Endometrial microvascular endothelial cells (primary cell): ENCODE data around the gene CASKIN1. TPM values are rescaled to one million over a fixed set of nuclear protein-coding genes. Genes with fewer than 3 reads are reported as not detected.
"Not testable (repeated sequence)": the region's sequence is repeated elsewhere in the genome, so short reads cannot be mapped to it uniquely, and the experiment has no call there.

ENCODE experiments used
- in situ Hi-C: cut with HindIII; loops from 2 replicates; pipeline ENCODE4 v1.10.0; 2017; ENCODE audit warnings: low sequenced_read_pairs, low pct_unique_long_range_greater_than_20kb; ENCODE audit errors: inconsistent ontology term
- total RNA-seq: library from RNA; depleted of rRNA; stranded (reverse); fragments of >200 nt; gene quantifications from one replicate; pipeline ENCODE4 v1.2.3, GENCODE V29; 2015; ENCODE audit errors: inconsistent ontology term

The CASKIN1 gene
- total RNA-seq, 1 donor from 2014 or later, result not detected

DNA sequence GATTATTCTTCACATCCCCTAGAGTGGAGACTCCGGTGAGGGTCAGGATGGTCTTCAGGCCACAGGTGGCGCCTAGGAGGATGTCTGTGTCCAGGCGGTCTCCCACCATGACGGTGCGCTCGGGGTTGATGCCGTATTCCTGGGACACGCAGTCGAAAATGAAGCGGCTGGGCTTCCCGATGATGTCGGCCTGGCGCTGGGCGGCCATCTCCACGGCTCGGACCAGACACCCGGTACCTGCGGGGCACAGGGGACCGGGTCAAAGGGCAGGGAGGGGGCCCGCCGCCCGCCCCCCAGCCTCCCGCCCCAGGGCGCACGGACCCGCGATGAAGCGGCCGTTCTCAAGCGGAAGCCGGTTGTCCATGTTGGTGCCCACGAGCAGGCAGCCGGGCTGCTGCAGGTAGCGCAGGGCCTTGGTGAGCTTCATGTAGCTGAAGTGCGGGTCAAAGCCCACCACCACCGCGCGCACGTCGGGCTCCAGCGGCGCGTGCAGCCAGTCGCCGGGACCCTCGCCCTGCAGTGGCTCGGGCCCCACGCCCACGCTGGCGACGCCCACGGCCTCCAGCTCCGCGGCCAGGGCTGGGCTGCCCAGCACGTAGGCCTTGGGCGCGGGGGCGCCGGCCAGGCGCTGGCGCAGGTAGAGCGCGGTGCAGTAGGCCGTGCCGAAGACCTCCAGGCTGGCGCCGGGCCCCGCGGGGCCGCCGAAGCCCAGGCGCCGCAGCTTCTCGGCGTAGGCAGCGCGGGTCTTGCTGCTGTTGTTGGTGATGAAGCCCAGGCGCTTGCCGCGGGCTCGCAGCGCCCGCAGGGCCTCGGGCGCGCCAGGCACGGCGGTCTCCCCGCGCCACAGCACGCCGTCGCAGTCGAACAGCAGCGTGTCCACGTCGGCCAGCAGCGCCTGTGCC, 17.7 kb upstream of the CASKIN1 start:
- in situ Hi-C loops, result no loop called here

DNA sequence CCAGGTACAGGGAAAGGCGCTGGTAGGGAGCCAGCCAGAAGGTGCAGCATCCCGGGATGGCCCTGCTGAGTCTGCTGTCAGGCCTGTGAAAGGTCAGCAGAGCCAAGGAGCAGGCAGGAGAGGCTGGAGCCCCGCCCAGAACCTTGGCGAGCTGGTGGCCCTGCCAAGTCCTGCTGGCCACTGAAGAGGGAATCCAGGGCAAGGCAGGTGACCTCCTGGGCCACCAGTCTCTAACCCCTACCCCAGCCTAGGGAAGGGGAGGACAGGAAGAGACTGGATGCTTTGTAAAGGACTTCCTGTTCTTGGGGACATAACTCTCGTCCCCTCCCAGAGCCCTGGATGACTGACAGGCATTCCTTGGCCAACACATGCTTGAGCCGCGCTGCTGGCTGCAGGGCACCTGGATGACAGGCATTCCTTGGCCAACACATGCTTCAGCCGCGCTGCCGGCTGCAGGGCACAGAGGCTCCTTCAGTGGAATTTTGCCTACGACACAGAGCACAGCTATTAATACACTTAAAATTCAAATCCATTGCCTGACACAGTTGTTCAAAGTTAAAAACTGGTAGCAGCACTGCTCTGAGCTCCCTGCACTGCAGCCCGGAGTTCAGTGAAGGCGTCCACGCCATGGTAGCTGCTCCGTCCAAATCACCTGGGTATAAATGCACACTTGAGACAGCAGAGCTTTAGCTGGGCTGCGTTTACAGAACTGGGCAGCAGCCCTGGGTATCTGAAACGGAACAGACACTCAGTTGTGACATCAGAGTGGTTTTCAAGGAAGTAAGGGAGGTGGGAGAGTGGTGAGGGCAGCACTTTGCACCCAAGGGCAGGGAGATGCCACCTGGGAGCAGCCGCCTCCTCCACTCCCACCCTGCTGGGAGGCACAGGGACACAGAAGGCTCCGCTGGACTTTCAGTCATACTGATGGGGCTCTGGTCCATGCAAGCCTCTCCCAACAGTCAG, 16.2 kb upstream of the CASKIN1 start:
- in situ Hi-C loops, result no loop called here

DNA sequence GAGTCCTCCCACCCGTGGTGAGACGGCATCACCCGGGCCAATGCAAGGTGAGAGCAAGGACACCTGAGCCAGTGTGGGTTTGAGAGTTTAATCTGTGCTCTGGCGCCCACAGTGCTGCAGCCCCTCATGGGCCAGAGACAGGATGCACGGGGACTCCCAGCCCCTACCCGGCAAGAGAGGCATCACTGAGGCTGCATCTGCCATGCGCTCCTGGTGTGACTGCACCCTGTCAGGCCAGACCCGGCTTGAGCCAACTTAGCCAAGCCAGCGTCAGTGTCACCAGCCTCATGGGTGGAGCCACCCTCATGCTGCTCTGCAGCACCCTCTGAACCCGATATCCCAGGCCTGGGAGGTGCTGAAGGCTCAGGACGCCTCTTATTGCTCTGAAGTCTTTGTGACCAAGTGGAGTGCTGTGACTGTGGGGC, 15.5 kb upstream of the CASKIN1 start:
- in situ Hi-C loops, result no loop called here

DNA sequence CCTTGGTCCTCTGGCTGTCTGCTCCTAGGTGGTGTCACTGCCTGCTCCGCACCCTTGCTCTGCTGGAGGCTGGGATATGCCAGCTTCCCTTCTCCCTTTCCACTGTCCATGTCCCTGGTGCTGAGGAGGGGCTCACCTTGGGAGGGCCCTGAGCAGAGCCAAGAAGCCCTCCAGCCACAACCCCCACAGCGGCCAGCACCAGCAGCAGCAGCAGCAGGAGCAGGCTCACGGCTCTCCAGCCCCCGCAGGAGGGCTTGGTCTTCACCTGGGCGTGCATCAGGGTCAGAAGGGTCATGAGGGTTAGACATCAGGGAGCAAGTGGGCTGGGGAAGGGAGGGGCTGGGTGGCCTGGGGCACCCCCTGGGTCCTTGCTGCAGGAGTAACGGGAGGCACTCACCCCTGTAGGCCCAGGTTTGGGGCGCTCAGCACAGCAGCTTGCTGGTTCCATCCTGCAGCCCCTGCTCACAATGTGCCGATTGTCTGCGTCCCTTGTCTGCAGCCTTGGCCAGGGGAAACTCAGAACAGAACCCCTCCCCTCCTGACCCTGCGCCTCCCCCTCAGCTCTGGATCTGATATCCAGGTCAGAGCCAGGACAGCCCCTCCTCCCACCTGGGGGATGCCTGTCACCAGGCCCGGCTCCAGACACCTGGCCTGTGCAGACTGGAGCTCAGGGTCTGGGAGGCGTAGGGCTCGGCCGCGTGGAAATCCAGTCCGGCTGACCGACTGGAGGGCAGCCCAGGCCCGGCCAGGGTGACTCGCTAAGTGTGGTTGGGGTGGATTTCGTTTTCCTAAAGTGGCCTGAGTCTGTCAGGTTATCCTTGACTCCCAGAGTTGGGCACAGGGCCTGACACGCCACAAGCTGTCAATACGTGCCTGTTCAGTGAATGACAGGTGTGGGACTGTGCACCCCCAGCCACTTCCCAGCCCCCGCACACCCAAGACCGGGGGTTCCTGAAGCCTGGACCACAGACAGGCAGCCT, 14.3 kb upstream of the CASKIN1 start, which contains the start of gene BRICD5:
BRICD5 (minus strand) TSS at position 478 of the 980 bp plus-strand sequence; CDS start at position 448, 30 bp downstream.
- in situ Hi-C loops, result no loop called here

DNA sequence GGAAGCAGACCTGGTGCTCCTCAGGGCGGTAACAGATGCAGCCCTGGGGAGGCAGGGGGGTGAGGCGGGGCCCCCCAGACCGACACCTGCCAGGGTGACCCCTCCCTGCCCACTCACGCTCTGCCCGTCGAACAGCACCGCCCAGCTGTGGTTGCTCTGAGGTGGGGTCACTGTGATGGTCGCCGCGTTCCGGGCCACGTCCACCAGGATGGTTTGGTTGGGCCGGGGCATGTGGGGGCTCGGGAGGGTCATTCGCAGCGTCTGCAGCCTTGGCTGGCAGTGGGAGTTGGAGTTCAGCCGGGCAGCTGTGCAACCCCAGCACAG, 13.6 kb upstream of the CASKIN1 start:
- in situ Hi-C loops, result no loop called here

DNA sequence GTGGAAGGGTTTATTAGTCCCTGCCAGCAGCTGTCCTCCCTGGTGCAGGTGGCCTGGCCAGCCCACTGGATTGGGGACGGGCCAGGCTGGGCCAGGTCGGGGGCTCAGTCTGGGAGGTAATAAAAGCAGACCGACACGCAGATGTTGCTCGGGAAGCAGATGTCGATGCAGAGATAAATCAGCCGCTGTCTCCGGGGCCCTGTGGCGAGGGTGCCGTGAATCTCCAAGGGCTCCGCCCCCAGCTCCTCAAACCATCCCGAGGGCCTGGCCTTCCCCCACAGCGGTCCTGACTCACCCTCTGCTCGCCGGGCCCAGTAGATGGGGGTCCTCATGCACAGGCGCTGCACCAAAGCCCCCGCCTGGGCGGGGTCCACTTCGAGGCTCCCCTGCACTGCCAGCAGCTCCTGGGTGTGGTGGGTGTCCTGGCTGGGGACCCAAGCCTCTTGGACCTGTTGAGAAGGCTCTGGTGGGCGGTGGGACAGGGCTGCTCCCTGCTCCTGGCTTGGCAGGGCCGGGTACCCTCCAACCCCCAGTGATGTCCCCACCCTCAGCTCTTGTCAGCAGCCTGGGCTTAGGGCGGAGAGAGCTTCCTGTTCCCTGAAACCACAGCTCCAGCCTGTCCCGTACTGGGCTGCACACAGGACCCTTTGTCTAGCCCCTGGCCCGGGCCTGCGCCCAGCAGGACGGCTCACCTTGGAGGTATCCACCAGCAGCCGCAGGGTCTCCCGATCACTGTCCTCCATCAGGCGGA, 13.0 kb upstream of the CASKIN1 start:
- in situ Hi-C loops, result no loop called here

DNA sequence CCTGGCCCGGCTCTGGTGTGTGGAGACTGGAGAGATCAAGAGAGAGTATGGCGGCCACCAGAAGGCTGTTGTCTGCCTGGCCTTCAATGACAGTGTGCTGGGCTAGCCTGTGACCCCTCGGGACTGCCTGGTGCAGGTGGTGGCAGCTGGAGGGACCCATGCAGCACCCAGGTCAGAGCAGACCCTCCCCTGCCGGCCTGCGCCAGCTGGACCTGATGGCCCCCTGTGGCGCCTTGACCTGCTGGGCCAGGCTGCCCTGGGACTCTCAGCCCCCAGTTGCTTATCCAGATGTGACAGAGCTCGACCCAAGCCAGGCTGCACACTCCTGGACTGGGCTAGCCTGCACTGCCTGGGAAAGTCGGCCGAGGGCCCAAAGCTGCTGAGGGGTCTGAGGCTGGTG, 12.4 kb upstream of the CASKIN1 start:
- in situ Hi-C loops, result no loop called here

DNA sequence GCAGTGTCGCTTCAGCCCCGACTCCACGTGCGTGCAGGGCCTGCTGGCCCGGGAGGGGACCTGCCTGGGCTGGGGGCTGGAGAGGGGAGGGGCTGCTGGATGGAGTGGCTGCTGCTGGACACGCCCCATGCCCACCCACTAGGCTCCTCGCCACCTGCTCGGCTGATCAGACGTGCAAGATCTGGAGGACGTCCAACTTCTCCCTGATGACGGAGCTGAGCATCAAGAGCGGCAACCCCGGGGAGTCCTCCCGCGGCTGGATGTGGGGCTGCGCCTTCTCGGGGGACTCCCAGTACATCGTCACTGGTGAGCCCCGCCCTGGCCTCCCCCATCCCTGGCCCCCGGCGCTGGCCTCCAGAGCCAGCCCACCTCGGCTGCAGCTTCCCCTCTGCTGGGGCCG, 11.9 kb upstream of the CASKIN1 start:
- in situ Hi-C loops, result no loop called here

DNA sequence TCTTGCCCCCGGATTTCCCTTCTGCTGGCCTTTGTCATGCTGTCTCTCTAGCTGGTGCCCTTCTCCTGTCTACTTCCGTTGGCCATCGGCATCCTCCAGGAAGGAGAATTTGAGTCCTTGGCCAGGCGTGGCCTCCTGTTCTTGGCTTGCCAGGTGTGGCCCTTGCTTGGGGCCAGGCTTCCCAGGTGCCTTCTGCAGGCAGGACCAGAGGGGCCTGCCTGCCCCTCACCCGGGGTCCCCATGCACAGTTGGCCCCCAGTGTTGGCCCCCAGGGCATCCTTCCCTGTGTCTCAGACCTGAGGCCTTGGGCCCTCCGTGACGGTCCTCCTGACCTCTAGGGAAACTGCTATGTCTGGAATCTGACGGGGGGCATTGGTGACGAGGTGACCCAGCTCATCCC, 11.5 kb upstream of the CASKIN1 start:
- in situ Hi-C loops, result no loop called here

DNA sequence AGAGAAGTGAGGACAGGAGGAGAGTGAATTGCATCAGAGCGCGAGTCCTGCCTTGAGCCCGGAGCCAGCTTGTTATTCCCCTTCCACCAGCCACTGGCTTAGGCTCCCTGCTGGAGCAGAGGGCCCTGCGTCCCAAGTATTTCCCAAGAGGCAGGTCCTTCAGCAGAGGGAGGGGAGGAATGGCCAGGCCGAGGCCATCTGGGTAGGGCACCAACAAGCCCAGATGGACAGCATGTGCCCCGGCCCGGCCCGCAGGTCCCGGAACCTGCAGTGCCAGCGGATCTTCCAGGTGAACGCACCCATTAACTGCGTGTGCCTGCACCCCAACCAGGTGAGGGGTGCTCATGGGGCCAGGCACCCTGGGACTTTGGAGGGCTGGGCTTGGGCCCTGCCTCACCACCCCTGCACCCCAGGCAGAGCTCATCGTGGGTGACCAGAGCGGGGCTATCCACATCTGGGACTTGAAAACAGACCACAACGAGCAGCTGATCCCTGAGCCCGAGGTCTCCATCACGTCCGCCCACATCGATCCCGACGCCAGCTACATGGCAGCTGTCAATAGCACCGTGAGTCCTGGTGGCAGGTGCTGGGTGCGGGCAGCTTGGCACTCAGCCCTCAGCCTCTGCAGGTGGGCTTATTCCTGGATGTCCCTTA, 10.5 kb upstream of the CASKIN1 start:
- in situ Hi-C loops, result no loop called here

DNA sequence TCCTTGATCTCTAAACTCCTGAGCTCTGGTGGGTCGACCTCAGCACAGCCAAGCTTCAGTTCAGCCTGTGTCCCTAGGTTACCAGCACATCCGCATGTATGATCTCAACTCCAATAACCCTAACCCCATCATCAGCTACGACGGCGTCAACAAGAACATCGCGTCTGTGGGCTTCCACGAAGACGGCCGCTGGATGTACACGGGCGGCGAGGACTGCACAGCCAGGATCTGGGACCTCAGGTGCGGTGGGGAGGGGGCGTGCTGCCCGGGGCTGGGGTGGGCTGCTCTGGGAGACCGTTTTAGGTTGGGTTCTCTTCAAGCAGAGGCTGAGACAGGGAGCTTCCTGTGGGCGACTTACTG, 10.0 kb upstream of the CASKIN1 start:
- in situ Hi-C loops, result no loop called here

DNA sequence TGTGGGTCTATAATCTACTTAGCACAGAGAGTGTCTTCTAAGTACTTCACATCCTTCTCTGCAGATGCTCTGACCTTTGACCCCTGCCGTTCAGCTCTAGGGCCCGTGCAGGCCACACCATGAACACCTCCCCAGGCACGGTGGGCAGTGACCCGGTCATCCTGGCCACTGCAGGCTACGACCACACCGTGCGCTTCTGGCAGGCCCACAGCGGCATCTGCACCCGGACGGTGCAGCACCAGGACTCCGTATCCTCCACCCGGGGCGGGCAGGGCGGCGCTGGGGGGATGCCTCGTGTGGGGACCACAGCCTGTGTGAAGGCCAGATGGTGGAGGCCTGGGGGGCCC, 9.5 kb upstream of the CASKIN1 start:
- in situ Hi-C loops, result no loop called here

DNA sequence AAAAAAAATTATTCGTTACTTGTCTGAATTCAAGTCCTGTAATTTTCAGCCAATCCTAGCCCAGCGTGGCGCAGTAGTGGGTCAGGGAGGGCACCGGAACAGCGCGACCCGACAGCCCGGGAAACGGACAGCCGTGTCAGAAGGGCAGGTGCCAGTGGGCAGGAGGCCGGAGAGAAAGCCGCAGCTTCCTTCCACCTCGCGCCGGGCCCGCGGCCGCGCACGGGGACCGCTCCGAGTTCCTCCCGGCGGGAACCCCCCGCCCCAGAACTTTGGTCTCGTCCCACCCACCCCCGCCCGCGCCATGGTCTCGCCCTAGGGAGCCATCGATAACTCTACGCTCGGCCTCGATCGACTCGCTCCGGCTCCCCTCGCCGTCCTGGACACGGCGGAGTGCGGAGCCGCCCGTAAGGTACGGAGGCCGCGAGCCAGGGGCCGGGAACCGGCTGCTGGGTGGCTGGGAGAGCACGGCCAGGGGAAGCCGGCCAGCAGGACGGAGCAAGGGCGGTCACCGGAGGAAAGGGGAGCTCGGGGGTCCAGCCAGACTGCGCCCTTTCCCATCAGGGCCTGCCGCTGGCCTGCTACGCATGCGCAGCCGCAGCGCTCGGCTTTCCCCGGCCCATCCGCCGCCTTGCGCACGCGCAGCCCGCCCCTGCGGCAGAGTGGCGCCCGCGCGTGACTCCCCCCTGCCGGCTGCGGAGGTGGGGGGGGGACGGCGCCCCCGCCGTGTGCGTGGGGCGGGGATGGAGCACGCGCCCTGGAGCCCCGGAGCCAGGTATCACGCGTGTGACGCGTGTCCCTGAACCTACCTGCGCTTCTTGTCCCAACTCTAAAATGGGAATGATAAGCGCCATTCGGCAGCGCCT, 8.9 kb upstream of the CASKIN1 start, which contains the start of gene MLST8:
MLST8 (plus strand) TSS at position 351 of the 863 bp plus-strand sequence. CDS start 632 bp downstream, outside the sequence.
- in situ Hi-C loops, result no loop called here

DNA sequence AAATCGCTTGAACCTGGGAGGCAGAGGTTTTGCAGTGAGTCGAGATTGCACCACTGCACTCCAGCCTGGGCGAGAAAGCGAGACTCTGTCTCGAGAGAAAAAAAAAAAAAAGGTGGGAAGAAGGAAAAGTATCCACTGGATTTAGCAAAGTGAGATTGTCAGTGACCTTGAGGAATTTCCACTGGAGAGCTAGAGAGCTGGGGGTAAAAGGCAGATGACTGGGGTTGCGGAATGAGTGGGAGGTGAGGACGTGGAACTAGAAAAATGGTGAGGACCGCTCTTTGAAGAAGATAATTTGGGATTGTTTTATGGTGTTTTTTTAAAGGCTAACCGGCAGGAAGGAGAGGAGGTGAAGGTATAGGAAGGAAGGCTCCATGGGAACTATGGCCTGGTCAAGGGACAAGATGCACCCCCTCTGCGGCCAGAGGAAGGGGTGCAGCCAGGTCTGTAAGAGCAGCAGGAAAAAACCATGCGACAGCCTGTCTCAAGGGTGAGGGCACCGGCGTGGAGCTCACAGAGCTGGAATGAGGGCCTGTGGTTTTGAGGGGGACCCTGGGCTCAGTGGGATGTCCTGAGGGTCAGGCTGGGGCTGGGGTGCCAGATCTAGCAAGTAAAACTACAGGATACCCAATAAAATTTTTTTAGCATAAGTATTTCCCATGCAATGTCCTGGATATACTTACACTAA, 8.2 kb upstream of the CASKIN1 start:
- in situ Hi-C loops, result no loop called here

DNA sequence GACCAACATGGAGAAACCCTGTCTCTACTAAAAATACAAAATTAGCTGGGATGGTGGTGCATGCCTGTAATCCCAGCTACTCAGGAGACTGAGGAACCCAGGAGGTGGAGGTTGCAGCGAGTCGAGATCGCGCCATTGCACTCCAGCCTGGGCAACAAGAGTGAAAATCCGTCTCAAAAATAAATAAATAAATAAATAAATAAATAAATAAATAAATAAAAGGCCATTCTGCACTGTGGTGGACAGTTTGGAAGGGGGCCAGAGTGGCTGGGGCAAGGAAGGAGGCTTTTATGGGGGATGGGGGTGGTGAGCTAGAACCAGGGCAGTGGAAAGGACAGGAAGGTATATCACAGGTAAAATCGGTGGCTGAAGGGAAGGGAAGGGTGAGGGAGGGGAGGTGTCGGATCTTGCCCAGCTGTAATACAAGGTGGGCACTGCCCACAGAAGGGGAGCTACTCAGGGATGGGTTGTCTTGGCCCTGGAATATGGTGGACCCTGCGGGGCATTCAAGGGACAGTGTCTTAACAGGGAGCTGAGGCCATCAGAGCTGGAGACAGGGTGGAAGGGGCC, 6.8 kb upstream of the CASKIN1 start:
- in situ Hi-C loops, result not testable (repeated sequence)

DNA sequence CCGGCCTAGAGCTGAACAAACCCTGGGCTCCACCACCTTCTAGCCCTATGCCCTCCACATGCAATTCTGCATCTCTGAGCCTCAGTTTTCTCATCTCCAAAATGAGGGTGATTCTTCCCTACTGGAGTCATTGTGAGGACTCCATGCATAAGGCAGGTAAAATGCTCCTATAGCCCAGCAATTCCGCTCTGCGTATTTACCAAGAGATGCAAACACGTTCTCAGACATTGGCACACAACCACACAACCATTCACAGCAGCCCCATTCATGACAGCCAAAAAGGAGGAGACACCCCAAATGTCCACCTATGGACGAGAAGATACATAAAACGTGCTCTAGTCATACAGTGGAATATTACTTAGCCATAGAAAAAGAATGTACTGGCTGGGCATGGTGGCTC, 3.9 kb upstream of the CASKIN1 start:
- in situ Hi-C loops, result no loop called here
